HepG2 (cell line): Measurements from ENCODE around the gene GIN1. TPM values are rescaled to one million over a fixed set of nuclear protein-coding genes. Genes with fewer than 3 reads are reported as not detected.

ENCODE experiments used
- ATAC-seq: fragments of 200-7000 bp; cut with Tn5 transposase; 3 replicates; pipeline ENCODE4 v1.9.1; 2020; ENCODE audit warnings: mild to moderate bottlenecking, moderate library complexity
- BruUV-seq: library from RNA; stranded (reverse); fragments of 400-500 nt; replicated peaks from 2 replicates; lab custom pipeline; 2021; lab: Mats Ljungman, UMichigan
- CTCF ChIA-PET: fragments of 300-600 bp; formaldehyde crosslinking; extraction: SDS; loops from one replicate; lab custom pipeline; 2021; ENCODE audit warnings: low total read pairs, inconsistent platforms, low intra/inter-chr PET ratio; lab: Yijun Ruan, JAX
- POLR2A ChIA-PET: fragments of 350-600 bp; sonication (Branson Sonifier 250); formaldehyde crosslinking; loops from one replicate; lab custom pipeline; 2020; ENCODE audit warnings: antibody characterized with exemption, inconsistent platforms; lab: Yijun Ruan, JAX
- DNase-seq: peaks from one replicate; pipeline ENCODE4 v3.0.0-alpha.2; 2015; ENCODE audit warnings: low spot score
- FAIRE-seq: peaks from 3 replicates; lab custom pipeline; 2011; peaks lifted over from hg19 to GRCh38; lab: Jason Lieb, UNC
- H2AFZ ChIP-seq: one replicate; pipeline ENCODE4 v1.6.1; 2011; ENCODE audit warnings: low read length, inconsistent platforms
- H3K27ac ChIP-seq: fragments of 300-600 bp; 3 replicates; pipeline ENCODE4 v1.8.0; 2011; ENCODE audit warnings: mixed run types, mild to moderate bottlenecking, mixed read lengths, low read length, inconsistent platforms; ENCODE audit not compliant: insufficient read depth; ENCODE audit errors: extremely low read length
- H3K27me3 ChIP-seq, 2 experiments: fragments of 200-600 bp in 1 of 2; 2 replicates in 1 of 2; 3 replicates in 1 of 2; pipeline versions ENCODE4 v1.6.0 to v1.8.0; 2011; ENCODE audit warnings: low read length in 2 of 2, mild to moderate bottlenecking in 2 of 2, moderate library complexity in 2 of 2, inconsistent platforms in 1 of 2; ENCODE audit not compliant: insufficient read depth in 2 of 2, control insufficient read depth in 1 of 2
- H3K36me3 ChIP-seq, 2 experiments: fragments of 200-600 bp in 1 of 2; replicated peaks in 1 of 2; 2 replicates in 1 of 2; 3 replicates in 1 of 2; pipeline versions ENCODE4 v1.5.1 to v1.8.0; 2011; ENCODE audit warnings: low read length in 2 of 2, inconsistent platforms in 1 of 2; ENCODE audit not compliant: insufficient read depth in 2 of 2, control insufficient read depth in 1 of 2
- H3K4me1 ChIP-seq: 2 replicates; pipeline ENCODE4 v1.5.1; 2012; ENCODE audit warnings: low read length, inconsistent platforms; ENCODE audit not compliant: insufficient read depth
- H3K4me2 ChIP-seq: 2 replicates; pipeline ENCODE4 v1.6.0; 2011; ENCODE audit warnings: low read depth, low read length, inconsistent platforms
- H3K4me3 ChIP-seq, 3 experiments: fragments of 200-600 bp in 1 of 3; sonication (generic), shearing (Covaris generic) in 1 of 3; replicated peaks in 1 of 3; 2 replicates each; pipeline ENCODE4 v1.5.1; 2011 to 2016; ENCODE audit warnings: low read length in 3 of 3, inconsistent platforms in 2 of 3, low read depth in 2 of 3, mild to moderate bottlenecking in 2 of 3, control low read depth in 1 of 3, mixed read lengths in 1 of 3; ENCODE audit not compliant: insufficient read depth in 1 of 3
- H3K79me2 ChIP-seq: one replicate; pipeline ENCODE4 v1.6.1; 2011; ENCODE audit warnings: low read length, inconsistent platforms; ENCODE audit not compliant: insufficient read depth
- H3K9ac ChIP-seq: 2 replicates; pipeline ENCODE4 v1.6.0; 2011; ENCODE audit warnings: mild to moderate bottlenecking, low read depth, low read length, inconsistent platforms; ENCODE audit not compliant: insufficient read depth
- H3K9me3 ChIP-seq: 2 replicates; pipeline ENCODE4 v1.5.1; 2012; ENCODE audit warnings: mild to moderate bottlenecking, low read length
- H4K20me1 ChIP-seq: 2 replicates; pipeline ENCODE4 v1.6.0; 2011; ENCODE audit warnings: inconsistent platforms, mild to moderate bottlenecking, low read length, moderate library complexity; ENCODE audit not compliant: insufficient read depth
- PATZ1 ChIP-seq: sonication (generic); formaldehyde crosslinking; IDR thresholded peaks from 2 replicates; pipeline ENCODE4 v1.4.0; 2020; ENCODE audit warnings: missing genetic modification reagents
- PTBP1 ChIP-seq: fragments of 200-400 bp; formaldehyde crosslinking; IDR thresholded peaks from 2 replicates; pipeline ENCODE4 v1.6.1; 2018; ENCODE audit warnings: low read length, low read depth; ENCODE audit not compliant: poor library complexity, severe bottlenecking
- REST ChIP-seq, 2 experiments: IDR thresholded peaks; 2 replicates each; pipeline ENCODE4 v1.6.1; 2011 to 2012; ENCODE audit warnings: low read length in 2 of 2, borderline replicate concordance in 1 of 2, low read depth in 1 of 2, mild to moderate bottlenecking in 1 of 2, moderate library complexity in 1 of 2
- SNAPC4 ChIP-seq: sonication (generic); formaldehyde crosslinking; IDR thresholded peaks from 2 replicates; pipeline ENCODE4 v1.4.0; 2020; ENCODE audit warnings: mild to moderate bottlenecking, missing genetic modification reagents
- ZNF550 ChIP-seq: sonication (generic); formaldehyde crosslinking; IDR thresholded peaks from 2 replicates; pipeline ENCODE4 v1.4.0; 2020; ENCODE audit warnings: mild to moderate bottlenecking, missing genetic modification reagents, borderline replicate concordance
- ZSCAN29 ChIP-seq: sonication (generic); formaldehyde crosslinking; conservative IDR thresholded peaks from 2 replicates; pipeline ENCODE4 v1.4.0; 2020; ENCODE audit warnings: mild to moderate bottlenecking, missing genetic modification reagents
- WGBS: methylation state at CpG from one replicate; pipeline ENCODE4 v1.1.6; 2017; ENCODE audit warnings: low lambda C conversion rate; 5-methylcytosine and 5-hydroxymethylcytosine counted together
- in situ Hi-C: cut with HindIII; loops from 2 replicates; pipeline ENCODE4 v1.10.0; 2017; ENCODE audit warnings: low pct_unique_long_range_greater_than_20kb; ENCODE audit not compliant: extremely low pct_ligation_motif_present
- intact Hi-C: fragments of 100-400 bp; cut with micrococcal nuclease; formaldehyde crosslinking; loops from one replicate; pipeline ENCODE4 v1.10.0; 2022; ENCODE audit not compliant: unreplicated experiment
- polyA plus RNA-seq, 8 experiments: library from polyadenylated mRNA; depleted of rRNA in 3 of 8; stranded (reverse) in 7 of 8; unstranded in 1 of 8; fragments of >200 nt; fragmentation: Illumina TruSeq in 4 of 8; extraction: Trizol in 4 of 8; gene quantifications; 2 replicates each; pipeline versions ENCODE4 v1.2.1 to v1.2.3, GENCODE V29; 2011 to 2016; ENCODE audit warnings: low read depth in 4 of 8, missing spikeins in 1 of 8, mixed read lengths in 1 of 8; ENCODE audit not compliant: insufficient read depth in 1 of 8
- total RNA-seq, 5 experiments: library from RNA; depleted of rRNA; stranded (reverse); fragments of >200 nt; fragmentation: Illumina TruSeq; extraction: Trizol; gene quantifications; 2 replicates each; pipeline ENCODE4 v1.2.3, GENCODE V29; 2016; ENCODE audit warnings: low read depth in 1 of 5

Gene GIN1
- total and polyA plus RNA-seq, 2 of the 13 experiments (the other 11 are each of a cell fraction or from before 2014, with no cell fraction given) = 1.7 to 7.7 TPM

GRCh38 chr5:103109277-103109676 is 10.7 kb downstream of the GIN1 start:
- Histone ChIP-seq H3K27me3 (no peaks in the 10 kb centered on the region), H3K36me3 (0 out of 5 replicates have a peak, but pooled peaks cover 0 to 2% of the 10 kb centered on the region in 2 experiments), H3K9ac (no peak overlapping the region), H3K4me2 (no peak overlapping the region), H3K27ac (no peak overlapping the region), H3K79me2 (peaks cover 2% of the 10 kb centered on the region), H2AFZ (no peak overlapping the region), H4K20me1 (no peaks in the 10 kb centered on the region), H3K9me3 (no peaks in the 10 kb centered on the region), H3K4me1 (peaks cover 5% of the 10 kb centered on the region; the same call in 1 of the 2 replicates), H3K4me3 (no peak overlapping the region)
- ChIA-PET CTCF (no interaction called here), POLR2A (interaction anchor here (1.1 kb wide), 1 partner anchor 11 kb away, joined by 7 read pairs; the partner anchor contains the start of genes GIN1 and PPIP5K2)
- no peak for DNase-seq
- no peak for ATAC-seq
- FAIRE-seq = no peak
- BruUV-seq = no TSS peak
- intact Hi-C loops = no loop called here
- TF ChIP-seq PTBP1 (no peak), REST (IDR thresholded peaks at IDR 0.05; ENCODE audit: borderline replicate concordance in 1 of 2, low read depth in 1 of 2, low read length in 2 of 2) (no peak)
- in situ Hi-C loops = no loop called here
- 94% methylated on average over 1 of the region's 1 CpG for WGBS

- ATAC-seq = no peak
- no peak overlapping the region for H3K9ac ChIP-seq
- peaks cover 3% of the 10 kb centered on the region; the same call in 1 of the 2 replicates for H3K4me1 ChIP-seq
- peaks cover 2% of the 10 kb centered on the region for H3K79me2 ChIP-seq
- in situ Hi-C loops (no loop called here), intact Hi-C loops (no loop called here)
- H3K36me3 ChIP-seq = peaks cover 0 to 5% of the 10 kb centered on the region in 2 experiments; a peak in 2 of 5 replicates
- H3K27me3 ChIP-seq = no peaks in the 10 kb centered on the region
- no peak overlapping the region for H3K4me3 ChIP-seq
- ChIA-PET CTCF (no interaction called here), POLR2A (no interaction called here)
- DNase-seq = no peak
- no peak overlapping the region for H3K4me2 ChIP-seq
- no TSS peak for BruUV-seq
- H3K27ac ChIP-seq = no peak overlapping the region
- WGBS = 96% methylated on average over 2 of the region's 2 CpGs
- no peak for FAIRE-seq
- no peak overlapping the region for H2AFZ ChIP-seq
- H4K20me1 ChIP-seq = no peaks in the 10 kb centered on the region
- H3K9me3 ChIP-seq = no peaks in the 10 kb centered on the region
- TF ChIP-seq SNAPC4 (CRISPR knock-in tag) = no peak
- TF ChIP-seq ZNF550 = no peak
- TF ChIP-seq ZSCAN29 = no peak
- TF ChIP-seq PATZ1 = no peak
Observed at GRCh38 chr5:103108086-103108485, 11.9 kb downstream of the GIN1 start.
